Activated CD8-positive, alpha-beta memory T cell treated with anti-CD3 and anti-CD28 coated beads for 4 hours (primary cell): ENCODE data around the gene CLIP3.
"Not testable (repeated sequence)": the region's sequence is repeated elsewhere in the genome, so short reads cannot be mapped to it uniquely, and the experiment has no call there.

Source experiments
- DNase-seq, 2 donors: peaks; one replicate each; pipeline ENCODE4 v3.0.0-alpha.2; 2020; ENCODE audit warnings: low read depth in 2 of 2

The CLIP3 gene

GRCh38 chr19:36032251-36033104, at the start of gene CLIP3:
Gene CLIP3 (minus strand): TSS chr19:36032873. CDS start chr19:36032357, 516 bp downstream.
- peak; percentile 18 to 36 for DNase-seq

- DNase-seq, result no peak
Measured at GRCh38 chr19:36081894-36082293, 49.2 kb upstream of the CLIP3 start.

GRCh38 chr19:36081385-36081784, 48.7 kb upstream of the CLIP3 start:
- no peak for DNase-seq

- no peak for DNase-seq
Measured at GRCh38 chr19:36079389-36079945, 46.8 kb upstream of the CLIP3 start.

- no peak for DNase-seq
Measured at GRCh38 chr19:36073121-36073876, 40.6 kb upstream of the CLIP3 start.

GRCh38 chr19:36072081-36072480, 39.4 kb upstream of the CLIP3 start:
- no peak for DNase-seq

- DNase-seq, result not testable (repeated sequence)
Measured at GRCh38 chr19:36068810-36069499, 36.3 kb upstream of the CLIP3 start.

- no peak for DNase-seq
Measured at GRCh38 chr19:36067681-36068080, 35.0 kb upstream of the CLIP3 start.

GRCh38 chr19:36064826-36065225, 32.2 kb upstream of the CLIP3 start:
- DNase-seq, result no peak

GRCh38 chr19:36061367-36061766, 28.7 kb upstream of the CLIP3 start:
- no peak for DNase-seq

- no peak for DNase-seq
Measured at GRCh38 chr19:36060430-36060829, 27.8 kb upstream of the CLIP3 start.

GRCh38 chr19:36059180-36059910, 26.7 kb upstream of the CLIP3 start:
- DNase-seq, result no peak

- no peak for DNase-seq
Measured at GRCh38 chr19:36058481-36059179, 26.0 kb upstream of the CLIP3 start.

- DNase-seq, result peak; percentile 89 to 91
Measured at GRCh38 chr19:36054733-36055686, 22.3 kb upstream of the CLIP3 start, which contains the start of gene WDR62. Gene WDR62 (plus strand): TSS chr19:36054897. CDS start chr19:36054972, 75 bp downstream.

GRCh38 chr19:36054119-36054732, 21.6 kb upstream of the CLIP3 start, which contains the start of gene THAP8:
Gene THAP8 (minus strand): TSS chr19:36054285. CDS start chr19:36054217, 68 bp downstream.
- DNase-seq, result peak; percentile 100

- DNase-seq, result no peak
Measured at GRCh38 chr19:36051637-36052036, 19.0 kb upstream of the CLIP3 start.

GRCh38 chr19:36051236-36051635, 18.6 kb upstream of the CLIP3 start:
- DNase-seq, result no peak

- DNase-seq, result no peak
Measured at GRCh38 chr19:36049080-36049698, 16.5 kb upstream of the CLIP3 start.
